CD4-positive, alpha-beta T cell treated with Interleukin-4 for 4 hours (primary cell): ENCODE data around the gene TTC24.
A peak's percentile ranks its signal among the peaks of the same experiment; 100 is the strongest.
"Not testable (repeated sequence)": the region's sequence is repeated elsewhere in the genome, so short reads cannot be mapped to it uniquely, and the experiment has no call there.

Experiments used
- DNase-seq: peaks from one replicate; pipeline ENCODE4 v3.0.0-alpha.2; 2020

Gene TTC24

DNA sequence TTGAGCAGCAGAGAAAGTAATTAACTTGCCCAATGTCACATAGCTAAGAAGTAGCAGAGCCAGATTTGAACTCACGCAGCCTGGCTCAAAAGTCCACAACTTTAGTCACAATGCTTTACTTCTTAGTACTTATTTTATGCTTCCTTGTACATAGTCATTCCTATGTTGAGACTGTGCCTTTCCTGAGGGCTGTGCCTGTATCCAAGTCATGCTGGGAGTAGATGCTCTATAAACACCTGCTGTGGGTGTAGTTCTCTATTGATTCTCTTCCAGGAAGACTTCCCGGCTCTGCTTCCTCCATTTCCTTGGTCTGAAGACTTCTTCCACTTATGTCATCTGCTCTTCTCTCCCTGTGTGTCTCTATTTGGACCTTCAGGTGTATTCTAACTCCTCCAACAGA is 23.8 kb upstream of the TTC24 start:
- DNase-seq, result no peak

DNA sequence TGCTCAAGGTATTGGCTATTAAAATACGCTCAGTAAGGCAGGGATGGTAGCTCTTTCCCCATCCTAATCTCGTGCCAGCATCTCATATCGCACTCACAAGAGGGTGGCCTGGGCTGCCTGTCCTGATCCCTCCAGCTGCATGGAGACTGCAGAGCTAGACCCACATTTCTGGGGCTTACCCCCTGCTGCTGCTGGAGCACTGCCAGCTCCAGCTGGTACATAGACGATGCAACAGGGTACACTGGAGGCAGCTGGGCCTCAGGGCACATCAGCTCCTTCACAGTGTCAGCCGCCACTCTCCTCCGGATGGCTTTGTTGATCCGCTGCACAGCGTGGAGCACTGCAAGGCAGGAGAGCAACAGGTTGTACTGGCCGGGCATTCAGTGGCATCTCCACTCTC is 23.2 kb upstream of the TTC24 start:
- no peak for DNase-seq

DNA sequence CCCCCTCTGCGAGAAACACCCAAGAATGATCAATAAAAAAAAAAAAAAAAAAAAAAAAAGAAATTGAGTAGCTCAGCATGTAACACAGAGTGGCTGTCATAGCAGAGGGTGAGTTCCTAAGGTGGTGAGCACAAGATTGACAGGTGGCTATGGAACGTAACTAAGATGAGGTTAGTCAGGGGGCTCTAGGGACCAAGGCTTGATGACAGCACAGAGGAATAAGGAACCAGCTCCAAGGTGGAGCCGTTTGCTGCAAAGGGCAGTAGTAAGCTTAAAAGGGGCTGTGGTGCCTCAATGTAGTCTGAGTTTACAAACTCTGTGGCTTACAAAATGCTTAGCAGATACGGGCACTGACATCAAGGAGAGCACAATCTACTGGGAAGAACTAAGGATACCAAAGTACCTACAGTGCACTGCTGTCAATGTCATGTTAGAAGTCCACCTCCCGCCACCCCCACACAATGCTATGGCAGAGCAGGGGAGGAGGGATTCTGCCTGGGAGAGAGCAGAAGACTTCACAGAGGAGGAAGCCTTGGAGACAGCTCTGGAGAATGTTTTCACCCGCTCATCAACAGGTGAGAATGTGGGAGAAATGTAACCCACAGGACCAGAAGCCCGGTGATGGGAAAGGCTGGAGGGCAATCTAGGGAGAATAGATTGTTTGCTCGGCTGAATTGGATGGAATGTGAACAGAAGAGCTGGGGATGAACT is 20.3 kb upstream of the TTC24 start:
- DNase-seq, result no peak

DNA sequence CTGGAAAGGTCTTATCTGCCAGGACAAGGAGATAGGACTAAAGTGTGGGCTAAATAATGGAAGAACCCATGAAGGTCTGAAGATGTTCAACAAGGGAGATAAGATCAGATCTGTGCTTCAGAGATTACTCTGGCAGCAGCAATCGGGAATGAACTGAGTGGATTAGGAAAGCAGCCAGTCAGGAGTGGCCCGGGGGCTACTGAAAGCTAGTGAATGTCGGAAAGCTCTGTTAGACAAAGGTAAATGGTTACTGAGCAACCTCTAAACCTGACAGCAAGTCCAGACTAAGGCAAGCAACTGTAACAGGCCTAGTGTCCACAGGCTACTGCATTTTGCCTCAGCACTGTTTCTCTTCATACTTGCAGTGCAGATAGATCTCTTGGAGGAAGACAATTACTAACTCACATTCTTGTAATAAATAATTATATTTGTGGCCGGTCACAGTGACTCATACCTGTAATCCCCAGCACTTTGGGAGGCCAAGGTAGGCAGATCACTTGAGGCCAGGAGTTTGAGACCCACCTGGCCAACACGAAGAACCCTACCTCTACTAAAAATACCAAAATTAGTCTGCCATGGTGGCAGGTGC is 19.6 kb upstream of the TTC24 start:
- no peak for DNase-seq

DNA sequence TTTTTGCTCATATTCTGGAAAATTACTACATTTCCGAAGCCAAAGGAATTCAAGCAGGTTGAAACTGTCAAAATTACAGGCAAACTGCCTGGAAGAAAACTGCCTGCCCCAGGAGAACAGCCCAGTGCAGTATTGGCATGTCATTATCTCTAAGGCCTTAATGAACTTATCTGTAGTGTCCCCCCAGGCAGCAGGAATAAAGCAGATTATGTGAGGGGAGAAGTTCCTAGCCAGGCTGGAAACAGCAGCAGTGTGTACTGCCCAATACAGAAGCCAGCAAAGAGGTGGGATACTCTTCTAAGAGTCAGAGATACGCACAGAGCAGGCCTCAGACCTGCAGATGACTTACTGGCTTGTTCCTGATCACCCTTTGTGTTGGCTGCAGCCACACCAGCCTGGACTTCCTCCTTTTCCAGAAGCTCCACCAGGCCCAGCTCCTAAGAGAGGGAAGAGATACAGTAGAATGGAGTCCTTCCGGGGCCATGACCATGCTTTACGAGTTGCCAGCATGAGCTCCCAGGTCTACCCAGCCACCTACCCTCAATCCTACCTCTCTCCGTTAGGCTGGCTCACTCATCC is 18.8 kb upstream of the TTC24 start:
- DNase-seq, result no peak

DNA sequence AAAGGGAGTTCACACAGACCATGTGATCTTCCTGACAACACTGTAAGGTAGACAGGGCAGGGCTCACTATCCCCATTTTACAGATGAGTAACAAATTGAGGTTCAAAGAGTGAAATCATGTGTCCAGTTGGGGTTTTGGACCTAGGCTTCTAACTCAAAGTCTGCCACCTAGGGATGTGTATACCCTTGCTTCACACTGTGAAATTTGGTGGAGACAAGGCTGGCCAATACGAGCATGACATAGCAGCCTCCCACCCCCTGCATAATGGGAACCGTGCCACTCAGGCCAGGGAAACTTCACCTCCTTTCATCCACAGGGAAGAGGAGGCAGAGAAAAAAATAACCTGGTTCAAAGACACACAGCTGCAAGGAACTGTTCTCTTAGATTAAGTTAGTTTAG is 14.0 kb upstream of the TTC24 start:
- DNase-seq, result no peak

DNA sequence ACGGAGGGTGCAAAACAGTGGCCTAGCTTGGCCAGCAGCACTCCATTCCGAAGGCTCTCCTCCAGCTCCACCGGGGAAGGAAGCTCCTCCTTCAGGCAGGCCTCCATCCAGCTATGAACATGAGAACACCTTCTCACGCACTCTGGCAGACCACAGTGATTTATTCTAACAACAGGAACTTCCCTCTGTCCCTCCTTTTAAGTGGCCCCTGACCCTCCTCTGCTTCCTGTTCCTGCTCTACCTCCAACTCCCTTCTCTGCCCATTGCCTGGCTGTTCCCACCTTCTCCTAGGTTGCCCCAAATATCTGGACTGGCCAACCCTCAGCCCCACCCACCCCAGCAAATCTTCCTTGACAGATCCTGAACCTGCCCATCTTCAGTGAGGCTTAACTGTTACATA is 13.1 kb upstream of the TTC24 start:
- DNase-seq, result no peak

DNA sequence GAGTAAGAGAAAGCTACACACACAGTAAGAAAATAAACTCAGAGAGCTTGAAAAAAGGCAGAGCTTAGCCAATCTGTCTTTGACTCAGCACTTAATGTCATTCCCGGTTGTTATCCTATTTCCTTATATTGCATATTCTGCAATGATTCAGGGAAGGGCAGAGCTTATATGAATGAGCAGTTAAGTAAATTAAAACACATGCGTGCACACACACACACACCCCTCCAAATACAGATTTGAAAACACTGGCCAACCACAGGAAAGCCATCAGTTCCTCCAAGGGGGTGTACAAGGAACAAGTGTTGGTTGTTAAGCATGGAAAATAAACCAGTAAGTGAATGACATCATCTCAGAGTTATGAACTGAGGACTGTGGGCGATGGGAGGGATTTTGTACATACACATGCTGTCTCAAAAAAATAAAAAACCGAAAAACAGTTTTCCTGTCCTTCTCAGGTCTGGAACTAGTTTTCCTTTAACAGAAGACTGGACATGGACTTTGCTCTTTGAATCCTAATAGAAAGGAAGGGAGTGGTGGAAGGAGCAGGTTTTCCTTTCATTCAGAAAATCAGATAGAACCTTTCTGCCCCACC is 8.2 kb upstream of the TTC24 start:
- no peak for DNase-seq

DNA sequence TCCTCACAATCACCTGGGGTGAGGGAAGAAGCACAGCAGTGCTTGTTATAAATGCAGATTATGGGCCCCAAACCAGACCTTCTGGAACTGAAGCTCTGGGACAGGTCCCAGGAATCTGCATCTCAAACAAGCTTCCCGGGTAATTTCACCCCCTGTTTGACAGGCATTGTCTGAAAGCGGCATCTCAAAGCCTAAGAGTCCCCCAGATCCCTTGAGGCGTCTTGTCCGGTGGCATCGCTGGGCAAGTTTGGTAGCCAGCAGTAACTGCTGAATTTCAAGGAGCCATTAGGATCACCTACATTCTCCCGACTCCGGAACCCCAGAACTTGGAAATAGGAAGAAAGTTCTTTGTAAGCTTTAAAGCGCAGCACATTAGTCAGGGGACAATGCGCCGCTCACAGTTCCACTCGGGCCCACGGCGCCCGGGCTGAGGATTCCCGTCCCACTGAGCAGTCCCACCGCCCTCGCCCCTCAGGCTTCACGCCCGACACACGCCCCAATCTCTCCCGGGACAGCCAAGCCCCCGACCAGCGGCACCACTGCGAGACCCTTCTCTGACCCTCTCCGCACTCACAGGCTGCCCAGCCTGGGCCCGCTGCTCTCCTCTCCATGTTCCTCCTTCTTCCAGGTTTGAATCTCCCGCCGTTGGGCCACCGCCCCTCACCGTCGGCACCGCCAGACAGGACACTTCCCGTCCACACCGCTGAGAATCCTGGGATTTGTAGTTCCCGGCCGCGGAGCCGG is 7.4 kb upstream of the TTC24 start, which contains the start of gene IQGAP3:
IQGAP3 (minus strand) TSS at position 647 of the 744 bp plus-strand sequence; CDS start at position 611, 36 bp downstream.
- DNase-seq, result peak; percentile 71

DNA sequence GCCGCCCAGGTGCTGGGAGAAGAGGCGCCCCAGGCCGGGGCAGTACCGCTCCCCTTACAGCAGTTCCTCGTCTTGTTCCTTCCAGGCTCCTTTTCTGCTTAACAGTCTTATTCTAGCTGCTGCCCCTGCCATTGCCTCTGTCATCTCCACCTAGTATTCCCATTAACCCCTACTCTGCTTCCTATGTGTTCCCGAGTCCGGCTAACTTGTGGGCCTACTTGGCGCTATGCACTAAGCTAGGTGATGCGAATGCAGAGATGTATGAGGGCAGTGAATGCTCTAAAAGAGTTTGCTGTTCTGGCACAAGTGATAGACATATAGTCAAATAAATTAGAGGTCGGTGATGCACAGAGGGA is 6.9 kb upstream of the TTC24 start:
- no peak for DNase-seq

DNA sequence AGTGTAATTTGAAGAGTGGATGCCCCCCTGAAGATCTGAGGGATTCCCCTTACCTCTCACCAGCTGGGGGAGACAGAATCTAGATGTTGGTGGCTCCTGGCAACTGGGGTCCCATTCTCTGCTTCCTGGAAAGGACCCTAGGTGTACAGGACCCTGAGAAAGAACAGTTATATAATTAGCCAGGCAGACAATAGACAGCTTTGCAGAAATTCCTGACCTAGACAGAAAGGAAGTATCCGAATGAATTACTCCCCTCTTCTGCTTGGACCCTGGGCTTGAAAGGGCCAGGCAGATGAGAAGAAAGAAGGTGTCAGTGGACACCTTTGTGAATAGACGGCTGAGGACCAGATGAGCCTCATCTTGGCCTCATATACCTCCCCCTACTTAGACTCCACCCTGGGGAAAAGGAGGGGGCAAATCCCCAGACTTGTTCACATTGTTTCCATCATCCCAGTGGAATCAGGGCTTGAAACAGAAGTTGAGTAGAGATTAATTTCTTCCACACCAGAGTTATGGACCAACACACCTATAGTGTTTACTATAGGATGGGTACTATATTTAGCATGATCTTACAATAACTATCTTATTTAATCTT is 5.4 kb upstream of the TTC24 start:
- DNase-seq, result no peak

DNA sequence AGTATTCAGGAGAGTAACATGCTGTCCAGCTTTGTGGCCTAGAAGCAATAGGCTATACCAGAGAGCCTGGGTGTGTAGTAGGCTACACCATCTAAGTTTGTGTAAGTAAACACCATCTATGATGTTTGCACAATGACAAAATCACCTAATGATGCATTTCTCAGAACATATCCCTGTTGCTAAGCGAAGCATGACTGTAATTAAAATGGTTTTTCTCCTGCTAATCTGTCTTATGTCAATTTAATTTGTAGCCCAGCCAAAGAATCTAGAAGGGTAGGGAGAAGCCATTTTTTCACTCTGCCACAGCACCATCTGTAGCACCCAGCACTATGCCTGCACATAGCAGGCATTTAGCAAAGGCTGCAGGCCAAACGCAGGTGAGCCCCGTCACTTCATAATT is 2.0 kb upstream of the TTC24 start:
- no peak for DNase-seq

DNA sequence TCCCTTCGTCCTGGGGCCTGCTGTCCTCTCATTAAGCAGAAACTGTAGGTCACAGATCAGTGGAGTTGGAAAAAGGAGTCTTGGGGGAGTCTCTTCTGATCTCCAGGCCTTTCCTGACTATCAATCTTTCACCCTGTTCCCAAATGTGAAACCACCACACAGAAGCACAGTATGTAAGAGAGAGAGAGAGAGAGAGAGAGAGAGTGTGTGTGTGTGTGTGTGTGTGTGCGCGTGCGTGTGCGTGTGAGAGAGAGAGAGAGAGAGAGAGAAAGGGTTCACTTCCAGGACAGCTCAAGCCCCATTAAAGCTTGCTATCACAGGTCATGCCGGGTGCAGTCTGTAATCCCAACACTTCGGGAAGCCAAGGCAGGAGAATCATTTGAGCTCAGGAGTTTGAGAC is 1.5 kb upstream of the TTC24 start:
- DNase-seq, result no peak

DNA sequence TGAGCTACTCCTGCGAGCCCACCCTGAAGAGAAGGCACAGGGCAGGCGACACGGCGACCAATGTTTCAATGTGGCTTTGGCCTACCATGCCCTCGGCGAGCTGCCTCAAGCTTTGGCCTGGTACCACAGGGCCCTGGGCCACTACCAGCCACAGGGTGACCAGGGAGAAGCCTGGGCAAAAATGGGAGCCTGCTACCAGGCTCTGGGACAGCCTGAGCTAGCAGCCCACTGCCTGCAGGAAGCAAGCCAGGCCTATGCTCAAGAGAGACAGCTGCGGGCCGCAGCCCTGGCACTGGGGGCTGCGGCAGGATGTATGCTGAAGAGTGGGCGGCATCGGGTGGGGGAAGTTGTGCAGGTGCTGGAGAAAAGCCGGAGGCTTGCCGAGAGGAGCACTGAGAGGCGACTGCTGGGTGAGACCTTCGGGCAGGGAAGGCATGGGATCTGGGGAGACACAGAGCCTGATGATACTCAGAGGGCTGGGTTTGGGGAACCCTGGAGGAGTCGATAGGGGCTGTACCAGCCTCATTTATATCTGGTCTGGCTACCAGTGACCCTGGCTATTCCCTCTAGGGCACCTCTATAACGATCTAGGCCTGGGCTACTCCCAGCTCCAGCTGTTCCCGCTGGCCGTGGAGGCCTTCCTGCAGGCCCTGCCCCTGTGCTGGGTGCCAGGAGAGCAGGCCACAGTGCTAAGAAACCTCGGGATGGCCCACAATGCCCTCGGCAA is 2.3 kb downstream of the TTC24 start:
- DNase-seq, result peak; percentile 10

DNA sequence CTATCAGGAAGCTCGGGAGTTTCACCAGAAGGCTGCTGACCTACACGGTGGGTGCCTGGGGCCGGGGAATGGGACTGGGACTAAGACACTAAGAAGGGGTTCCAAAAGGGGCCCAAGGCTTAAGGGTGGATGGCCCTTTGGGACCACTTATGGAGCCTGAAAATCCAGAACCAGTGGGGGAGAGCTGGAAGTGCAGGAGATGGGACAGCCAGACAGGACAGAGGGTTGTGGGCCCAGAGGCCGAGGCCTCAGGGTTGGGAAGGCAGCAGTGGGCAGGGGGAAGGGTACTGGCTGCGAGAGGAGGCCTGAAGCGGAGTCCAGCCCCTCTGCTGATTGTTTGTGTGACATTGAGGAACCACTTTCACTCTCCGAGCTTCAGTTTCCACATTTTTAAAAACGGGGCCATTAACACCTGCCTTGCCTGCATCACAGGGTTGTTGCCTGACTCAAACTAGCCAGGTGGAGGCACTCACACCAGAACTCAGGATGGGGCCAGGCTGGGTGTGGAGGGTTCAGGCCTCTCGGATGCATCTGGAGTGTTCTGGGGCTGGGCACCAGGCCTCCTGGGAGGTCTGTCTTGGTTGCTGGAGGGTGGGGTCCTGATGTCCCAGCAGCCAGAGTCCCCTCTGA is 3.0 kb downstream of the TTC24 start:
- peak; percentile 14 for DNase-seq

DNA sequence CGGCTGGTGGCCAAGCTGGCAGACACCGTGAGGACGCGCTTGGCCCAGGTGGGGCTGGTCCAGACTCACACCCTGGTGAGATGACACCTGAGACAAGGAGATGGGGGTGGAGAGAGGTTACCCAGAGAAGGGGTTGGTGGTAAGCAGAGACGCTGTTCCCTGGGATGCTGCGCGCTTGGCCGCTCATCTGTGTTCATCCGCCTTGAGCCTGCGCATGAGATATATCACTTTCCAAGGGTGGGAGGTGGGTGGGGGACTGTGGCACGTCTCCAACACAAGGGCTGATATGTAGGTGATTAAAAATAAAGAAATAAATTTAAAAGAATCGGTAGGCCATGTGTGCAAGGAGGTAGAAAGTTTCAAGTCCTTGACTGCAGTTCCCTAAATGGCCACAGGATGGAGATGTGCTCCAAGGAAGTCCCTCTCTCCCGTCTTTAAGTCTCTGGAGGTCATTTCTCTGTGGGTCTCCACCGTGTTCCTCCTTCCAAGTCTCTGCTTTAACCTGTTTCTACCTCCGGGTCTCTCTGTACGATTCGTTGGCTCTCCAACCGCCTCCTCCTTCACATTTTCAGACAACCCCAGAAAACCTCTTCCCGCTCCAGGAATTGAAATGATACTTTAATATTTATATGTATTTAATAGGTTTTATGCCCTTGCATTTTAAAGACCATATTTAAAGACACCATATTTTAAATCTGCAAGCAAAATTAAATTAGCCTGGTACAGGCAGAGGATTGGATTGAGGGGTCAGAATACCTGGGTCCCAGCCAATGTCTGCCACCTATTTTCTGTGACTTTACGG is 4.5 kb downstream of the TTC24 start:
- peak; percentile 78 for DNase-seq

DNA sequence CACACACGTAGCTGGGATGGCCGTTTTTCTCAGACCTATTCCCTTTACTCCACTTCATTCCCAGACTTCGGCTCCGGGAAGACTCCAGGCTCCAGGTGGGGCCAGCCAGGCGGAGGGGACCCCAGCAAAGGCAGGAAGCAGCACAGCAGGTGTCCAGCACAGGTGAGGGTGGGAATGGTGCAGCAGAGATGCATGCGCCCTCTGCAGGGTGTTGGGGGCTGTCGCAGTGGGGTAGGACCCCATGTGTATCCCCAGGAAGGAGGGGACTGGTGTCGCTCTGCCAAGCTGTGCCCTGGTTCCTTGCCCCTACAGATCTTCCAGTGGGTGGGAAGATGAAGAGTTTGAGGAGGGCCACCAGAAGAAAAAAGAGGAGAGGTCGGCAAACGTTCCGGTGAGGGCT is 5.3 kb downstream of the TTC24 start:
- DNase-seq, result no peak

DNA sequence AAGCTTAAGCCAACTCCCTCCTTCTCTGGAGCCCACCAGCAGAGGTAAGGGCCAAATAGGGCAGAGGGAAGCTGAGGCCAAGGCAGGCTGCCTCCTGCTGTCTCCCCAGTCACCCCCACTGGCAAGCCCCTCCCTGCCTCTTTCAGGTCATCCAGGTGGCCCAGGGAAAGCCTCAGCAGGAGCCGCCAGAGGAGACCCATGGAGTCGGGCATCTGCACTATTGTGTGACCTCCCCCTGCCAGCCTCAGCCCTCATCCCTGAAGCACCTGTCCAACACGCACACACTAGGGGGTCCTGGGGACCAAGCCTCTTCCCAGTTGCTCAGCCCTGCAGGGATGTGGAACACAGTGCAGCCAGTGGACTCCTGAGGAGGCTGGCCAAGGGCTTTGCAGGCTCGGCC is 6.8 kb downstream of the TTC24 start:
- DNase-seq, result no peak

DNA sequence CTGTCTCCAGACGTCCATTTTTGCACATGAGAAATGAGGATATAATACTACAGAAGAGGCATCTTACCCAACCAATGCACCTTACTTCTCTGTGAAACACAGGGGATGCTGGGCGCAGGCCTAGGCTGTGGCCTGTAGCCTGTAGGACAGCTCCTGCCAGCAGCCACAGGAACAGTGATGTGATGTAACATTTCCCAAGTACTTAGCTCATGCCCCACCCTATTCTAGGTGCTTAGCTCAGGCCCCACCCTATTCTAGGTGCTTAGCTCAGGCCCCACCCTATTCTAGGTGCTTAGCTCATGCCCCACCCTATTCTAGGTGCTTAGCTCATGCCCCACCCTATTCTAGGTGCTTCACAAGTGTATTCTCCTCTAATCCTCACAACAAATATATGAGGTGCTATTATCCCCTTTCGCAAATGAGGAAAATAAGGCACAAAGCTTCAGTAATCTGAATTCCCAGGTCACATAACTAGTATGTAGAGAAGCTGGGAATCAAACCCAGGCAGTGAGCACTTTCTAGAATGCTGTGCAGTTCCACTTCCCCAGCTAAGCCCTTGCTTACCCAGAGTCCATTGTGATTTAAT is 7.5 kb downstream of the TTC24 start:
- no peak for DNase-seq

DNA sequence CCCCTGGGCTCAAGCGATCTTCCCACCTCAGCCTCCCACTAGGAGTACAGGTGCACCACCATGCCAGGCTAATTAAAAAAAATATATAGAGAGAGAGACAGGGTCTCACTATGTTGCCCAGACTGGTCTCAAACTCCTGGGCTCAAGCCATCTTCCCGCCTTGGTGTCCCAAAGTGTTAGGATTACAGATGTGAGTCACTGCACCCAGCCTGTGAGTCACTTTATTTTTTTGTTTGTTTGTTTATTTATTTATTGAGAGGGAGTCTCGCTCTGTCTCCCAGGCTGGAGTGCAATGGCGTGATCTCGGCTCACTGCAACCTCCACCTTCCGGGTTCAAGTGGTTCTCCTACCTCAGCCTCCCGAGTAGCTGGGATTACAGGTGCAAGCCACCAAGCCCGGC is 8.4 kb downstream of the TTC24 start:
- DNase-seq, result not testable (repeated sequence)

DNA sequence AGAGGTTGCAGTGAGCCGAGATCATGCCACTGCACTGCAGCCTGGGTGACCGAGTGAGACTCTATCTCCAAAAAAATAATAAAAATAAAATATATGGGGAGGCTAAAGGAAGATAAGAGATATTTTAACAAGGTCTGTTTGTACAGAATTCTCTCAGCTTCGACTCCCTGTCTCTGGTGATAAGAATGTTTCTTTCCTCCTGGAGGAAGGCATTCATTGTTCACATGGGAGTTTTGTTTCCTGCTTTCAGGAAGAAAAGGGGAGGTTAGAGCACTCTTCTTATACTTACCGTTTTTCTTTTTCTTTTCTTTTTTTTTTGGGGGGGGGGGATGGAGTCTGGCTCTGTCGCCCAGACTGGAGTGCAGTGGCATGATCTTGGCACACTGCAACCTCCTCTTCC is 10.0 kb downstream of the TTC24 start:
- DNase-seq, result no peak
